OCI-M2 (cell line): ENCODE data around the gene SPDEF.

Source experiments
- DNase-seq: peaks from one replicate; lab custom pipeline; 2025; ENCODE audit not compliant: unreplicated experiment; lab: John Stamatoyannopoulos, UW

SPDEF gene

GRCh38 chr6:34556031-34556471 is at the start of gene SPDEF:
TSS of gene SPDEF (minus strand) at chr6:34556329. CDS start at chr6:34544455, 11,874 bp downstream.
- no peak for DNase-seq

GRCh38 chr6:34603707-34604106 is 47.6 kb upstream of the SPDEF start:
- DNase-seq = no peak

DNA sequence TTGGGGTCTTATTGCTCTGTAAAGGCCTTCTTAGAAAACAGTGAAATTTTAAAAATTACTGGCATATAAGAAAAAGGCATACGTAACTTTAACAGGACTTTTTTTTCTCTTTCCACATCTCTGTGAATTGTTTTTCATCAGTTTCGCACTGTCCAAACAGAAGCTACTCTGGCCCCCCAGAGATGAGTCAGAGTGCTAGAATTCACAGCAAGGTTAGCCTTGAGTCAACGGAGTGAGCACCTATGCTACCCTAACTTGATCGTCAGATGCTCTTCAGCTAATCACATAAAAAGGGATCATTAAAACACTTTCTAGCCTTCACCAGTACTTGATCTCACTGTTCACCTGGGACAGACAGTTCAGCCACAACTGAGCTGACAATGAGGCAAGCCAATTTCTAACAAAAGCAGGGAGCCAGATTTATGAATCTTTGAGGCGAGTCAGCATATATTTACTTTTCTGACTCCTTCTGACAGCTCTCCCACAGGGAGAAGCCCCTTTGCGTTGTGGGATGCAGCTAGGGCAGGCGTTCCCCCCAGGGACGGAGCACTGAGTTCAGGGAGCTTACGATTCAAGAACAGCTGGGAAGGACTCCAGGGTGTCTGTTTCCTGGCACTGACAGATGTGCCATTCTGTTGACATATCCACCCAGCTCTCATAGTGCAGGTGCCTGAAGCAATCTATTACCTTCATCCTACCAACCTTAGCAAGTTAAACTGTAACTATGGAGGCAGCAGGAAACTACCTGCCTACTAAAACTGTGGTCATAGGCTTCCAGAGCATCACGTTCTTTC is 46.4 kb upstream of the SPDEF start:
- DNase-seq = no peak

DNA sequence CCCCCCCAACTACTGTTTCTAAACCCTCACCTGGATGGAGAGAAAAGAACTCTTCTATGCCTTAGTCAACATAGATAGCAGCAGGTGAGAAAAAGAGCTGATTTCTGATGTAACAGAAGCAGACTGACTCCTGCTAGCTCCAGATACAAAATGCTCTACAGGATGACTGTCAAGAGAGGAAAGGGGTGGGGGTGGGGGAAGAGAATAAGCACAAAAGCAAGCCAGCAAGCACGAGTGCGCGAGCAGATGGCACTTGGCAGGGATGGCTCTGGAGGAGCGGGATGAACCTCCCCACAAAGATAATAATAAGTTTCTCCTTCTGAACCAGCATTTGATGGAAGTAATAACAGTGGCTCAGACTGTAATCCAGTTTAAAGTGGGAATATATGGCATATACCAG is 45.6 kb upstream of the SPDEF start:
- DNase-seq = no peak

- no peak for DNase-seq
Observed at GRCh38 chr6:34600796-34601195, 44.7 kb upstream of the SPDEF start.

GRCh38 chr6:34600101-34600500 is 44.0 kb upstream of the SPDEF start:
- no peak for DNase-seq

- no peak for DNase-seq
Observed at GRCh38 chr6:34598712-34599111, 42.6 kb upstream of the SPDEF start.

DNA sequence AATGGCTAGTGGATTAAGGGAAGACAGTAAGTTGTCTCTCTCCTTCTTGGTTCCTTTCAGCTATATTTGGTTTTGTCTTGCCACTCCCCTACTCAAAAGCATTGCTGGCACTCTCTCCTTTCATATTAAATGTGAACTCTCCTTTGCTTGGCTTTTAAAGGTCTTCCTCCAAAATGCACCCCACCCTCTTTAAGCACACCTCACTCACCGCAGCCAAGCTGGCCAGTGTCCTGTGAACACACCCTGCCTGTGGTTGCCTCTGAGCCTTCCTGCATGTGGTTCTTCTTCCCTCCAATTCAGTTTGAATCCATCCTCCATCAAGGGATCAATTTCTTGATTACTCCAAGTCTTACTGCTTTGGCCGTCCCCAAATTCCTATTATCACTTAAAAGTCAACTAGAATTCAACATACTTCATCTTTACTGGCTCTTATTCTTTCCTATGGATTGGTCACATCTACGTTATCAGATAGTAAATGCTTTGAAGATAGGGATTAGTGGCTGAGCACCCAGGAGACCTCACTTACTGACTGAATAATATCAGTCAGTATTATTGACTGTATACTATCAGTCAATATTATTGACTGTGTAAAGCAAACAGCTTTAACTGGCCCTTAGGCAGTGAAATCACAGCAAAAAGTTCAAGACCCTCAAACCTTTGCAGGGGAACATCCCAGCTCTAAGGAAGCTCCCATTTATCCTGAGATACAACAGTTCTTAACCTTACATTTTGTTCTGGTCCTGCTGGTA is 41.6 kb upstream of the SPDEF start:
- DNase-seq = no peak

DNA sequence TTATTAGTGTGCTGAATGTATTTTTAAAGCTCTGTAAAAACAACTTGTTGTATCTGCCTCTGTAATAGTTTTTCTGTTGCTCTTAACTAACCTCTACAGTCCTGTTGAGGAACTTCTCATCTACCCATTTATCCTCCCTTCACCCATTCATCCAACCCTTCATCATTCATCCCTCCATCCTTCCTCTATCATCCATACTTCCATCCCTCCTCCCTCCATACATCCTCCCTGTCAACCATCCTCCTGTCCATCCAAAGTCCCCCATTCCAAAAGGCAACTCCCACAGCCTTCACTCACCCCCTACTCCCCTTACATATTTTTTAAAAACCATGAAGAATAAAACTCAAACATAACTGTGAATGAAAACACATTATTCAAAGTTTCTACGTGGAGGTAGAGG is 40.7 kb upstream of the SPDEF start:
- no peak for DNase-seq

- DNase-seq = no peak
Observed at GRCh38 chr6:34595332-34596184, 39.4 kb upstream of the SPDEF start.

- DNase-seq = no peak
Observed at GRCh38 chr6:34593701-34594100, 37.6 kb upstream of the SPDEF start.

GRCh38 chr6:34592208-34592952 is 36.3 kb upstream of the SPDEF start:
- DNase-seq = no peak

GRCh38 chr6:34589691-34590090 is 33.6 kb upstream of the SPDEF start:
- no peak for DNase-seq

- no peak for DNase-seq
Observed at GRCh38 chr6:34589140-34589539, 33.0 kb upstream of the SPDEF start.

DNA sequence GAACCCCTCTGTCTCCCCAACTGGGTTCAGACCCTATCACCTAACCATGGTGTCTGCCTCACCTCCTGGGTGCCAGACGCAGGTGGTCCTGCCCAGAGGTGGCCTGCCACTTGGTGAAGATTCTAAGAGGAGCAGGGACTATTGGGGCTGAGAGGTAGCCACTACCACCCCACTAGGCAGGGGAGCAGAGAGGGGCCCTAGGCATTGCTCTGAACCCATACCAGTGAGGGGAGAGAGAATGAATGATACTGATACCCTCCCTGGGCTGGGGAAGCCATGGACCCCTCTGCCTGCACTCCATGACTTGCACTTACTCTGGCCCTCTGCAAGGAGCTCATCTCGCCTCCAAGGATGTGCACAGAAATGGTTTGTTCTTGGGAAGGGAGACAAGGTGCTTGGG is 31.7 kb upstream of the SPDEF start:
- no peak for DNase-seq

GRCh38 chr6:34587325-34587724 is 31.2 kb upstream of the SPDEF start:
- DNase-seq = no peak

DNA sequence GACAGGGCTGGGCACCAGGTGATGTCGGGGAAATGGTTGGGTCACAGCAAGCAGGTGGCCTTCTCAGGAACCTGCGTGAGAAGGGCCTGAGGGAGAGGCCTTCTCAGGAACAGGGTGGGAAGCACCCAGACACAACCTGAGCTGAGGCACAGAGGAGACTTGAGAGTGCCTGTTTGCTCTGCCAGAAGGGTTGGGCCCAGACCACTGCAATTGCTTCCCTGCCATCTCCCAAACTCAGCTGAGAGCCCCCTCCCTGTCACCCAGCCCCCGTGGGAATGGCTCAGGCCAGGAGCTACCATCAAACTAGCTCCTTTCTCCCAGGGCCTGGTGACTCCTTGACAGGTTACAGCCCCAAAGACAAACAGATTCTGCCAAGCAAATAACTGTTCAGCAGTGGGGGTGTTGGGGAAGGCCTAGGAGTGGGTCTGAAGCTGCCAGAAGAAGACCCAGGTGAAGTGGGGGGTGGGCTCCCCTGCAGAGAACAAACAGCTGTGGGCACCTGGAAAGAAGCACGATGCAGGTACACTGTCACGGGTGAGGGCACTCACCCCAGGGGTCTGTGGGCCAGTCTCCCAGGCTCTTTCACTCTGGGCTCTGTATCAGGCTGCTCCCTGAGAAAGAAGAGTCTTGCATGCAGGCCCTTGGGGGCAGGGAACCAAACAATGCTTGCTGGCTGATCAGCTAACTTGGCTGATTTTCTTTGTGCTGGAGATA is 30.4 kb upstream of the SPDEF start:
- no peak for DNase-seq

GRCh38 chr6:34585512-34586061 is 29.5 kb upstream of the SPDEF start:
- no peak for DNase-seq

DNA sequence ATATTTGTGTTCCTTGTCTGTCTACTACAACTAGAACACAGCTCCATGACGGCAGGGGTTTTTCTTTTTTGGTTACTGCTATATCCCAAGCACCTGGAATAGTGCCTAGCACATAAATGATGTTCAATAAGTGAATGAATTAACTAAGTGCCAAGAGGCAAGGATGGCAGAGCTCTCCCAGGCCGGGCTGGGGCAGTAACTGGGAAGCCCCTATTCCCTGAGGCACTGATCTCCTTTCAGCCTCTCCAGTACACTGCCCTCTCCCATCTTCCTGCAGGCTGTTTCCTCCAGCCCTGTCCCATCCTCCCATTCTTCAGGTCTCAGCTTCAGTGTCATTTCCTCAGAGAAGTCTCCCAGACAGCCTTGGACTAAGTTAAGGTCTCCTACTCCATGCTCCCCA is 29.0 kb upstream of the SPDEF start:
- no peak for DNase-seq

DNA sequence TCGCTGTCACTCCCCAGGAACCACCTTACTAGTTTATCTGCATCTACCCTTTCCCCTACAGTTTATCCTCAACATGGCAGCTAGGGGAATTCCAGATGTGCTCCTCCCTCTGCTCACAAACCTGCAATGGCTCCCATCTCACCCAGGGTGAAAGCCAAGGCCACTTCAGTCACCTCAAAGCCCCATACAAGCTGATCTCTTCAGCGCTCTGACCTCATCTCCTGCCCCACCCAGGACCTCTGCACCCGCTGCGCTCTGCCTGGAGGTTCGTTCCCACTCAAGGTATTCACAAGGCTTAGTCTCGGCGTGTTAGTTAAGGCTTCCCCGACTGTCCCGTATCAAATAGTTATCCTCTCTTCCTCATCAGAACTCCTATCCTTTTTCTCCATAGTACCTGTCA is 28.6 kb upstream of the SPDEF start:
- no peak for DNase-seq
